ENCODE results near the gene DNAJC17.
A peak's percentile ranks its signal among the peaks of the same experiment; 100 is the strongest.

The DNAJC17 gene, protein sequence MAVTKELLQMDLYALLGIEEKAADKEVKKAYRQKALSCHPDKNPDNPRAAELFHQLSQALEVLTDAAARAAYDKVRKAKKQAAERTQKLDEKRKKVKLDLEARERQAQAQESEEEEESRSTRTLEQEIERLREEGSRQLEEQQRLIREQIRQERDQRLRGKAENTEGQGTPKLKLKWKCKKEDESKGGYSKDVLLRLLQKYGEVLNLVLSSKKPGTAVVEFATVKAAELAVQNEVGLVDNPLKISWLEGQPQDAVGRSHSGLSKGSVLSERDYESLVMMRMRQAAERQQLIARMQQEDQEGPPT

DNA sequence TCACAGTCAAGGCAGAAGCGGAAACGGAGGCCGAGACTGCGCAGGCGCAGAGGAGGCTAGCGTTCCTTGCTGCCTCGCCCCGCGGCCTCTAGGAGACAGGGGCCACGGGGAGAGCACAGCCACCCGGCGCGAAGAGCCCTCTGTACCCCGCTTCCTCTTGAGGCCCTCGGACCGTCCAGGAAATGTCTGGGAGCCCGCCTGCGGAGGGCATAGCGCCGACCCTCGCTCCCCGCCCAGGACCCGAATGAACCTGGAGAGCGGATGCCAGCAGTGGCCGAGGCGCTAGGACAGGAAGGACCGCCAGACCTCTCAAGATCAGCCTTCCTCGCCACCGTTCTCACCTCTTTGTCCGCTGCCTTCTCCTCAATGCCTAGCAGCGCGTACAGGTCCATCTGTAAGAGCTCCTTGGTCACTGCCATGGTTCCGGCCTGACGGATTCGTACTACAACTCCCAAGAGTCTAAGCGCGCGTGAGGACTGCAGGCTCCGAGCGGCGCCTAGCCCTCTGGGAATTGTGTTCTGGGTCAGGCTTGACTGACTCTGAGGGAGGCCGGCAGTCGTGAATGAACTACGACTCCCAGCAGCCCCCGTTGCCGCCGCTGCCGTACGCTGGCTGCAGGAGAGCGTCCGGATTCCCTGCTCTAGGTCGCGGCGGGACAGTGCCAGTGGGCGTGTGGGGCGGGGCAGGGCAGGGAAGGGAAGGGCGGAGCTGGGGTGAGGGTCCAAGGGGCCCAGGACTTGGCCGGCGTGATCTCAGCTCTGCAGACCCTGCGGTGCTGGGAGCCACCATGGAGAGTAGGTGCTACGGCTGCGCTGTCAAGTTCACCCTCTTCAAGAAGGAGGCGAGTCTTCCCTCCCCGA, at the start of gene DNAJC17, which contains the start of gene ZFYVE19:
Gene DNAJC17 (minus strand): TSS at position 446 of the 860 bp plus-strand sequence. CDS start 27 bp downstream, at position 419.
Gene ZFYVE19 (plus strand): TSS at position 62 of the 860 bp plus-strand sequence. CDS start 501 bp downstream, at position 563.
- POLR2A ChIA-PET = interaction anchor here (0.8 kb wide), 1 partner anchor 69 kb away, joined by 3 read pairs; no protein-coding TSS in a partner anchor
- DNase-seq (ENCODE audit: extremely low spot score) = peak; percentile 94
- CTCF ChIA-PET = interaction anchor here (1.1 to 3.2 kb wide), 6 partner anchors 22 to 88 kb away, joined by 3 to 20 read pairs (median 4); no protein-coding TSS in a partner anchor
- TF ChIP-seq, protein P1, sequence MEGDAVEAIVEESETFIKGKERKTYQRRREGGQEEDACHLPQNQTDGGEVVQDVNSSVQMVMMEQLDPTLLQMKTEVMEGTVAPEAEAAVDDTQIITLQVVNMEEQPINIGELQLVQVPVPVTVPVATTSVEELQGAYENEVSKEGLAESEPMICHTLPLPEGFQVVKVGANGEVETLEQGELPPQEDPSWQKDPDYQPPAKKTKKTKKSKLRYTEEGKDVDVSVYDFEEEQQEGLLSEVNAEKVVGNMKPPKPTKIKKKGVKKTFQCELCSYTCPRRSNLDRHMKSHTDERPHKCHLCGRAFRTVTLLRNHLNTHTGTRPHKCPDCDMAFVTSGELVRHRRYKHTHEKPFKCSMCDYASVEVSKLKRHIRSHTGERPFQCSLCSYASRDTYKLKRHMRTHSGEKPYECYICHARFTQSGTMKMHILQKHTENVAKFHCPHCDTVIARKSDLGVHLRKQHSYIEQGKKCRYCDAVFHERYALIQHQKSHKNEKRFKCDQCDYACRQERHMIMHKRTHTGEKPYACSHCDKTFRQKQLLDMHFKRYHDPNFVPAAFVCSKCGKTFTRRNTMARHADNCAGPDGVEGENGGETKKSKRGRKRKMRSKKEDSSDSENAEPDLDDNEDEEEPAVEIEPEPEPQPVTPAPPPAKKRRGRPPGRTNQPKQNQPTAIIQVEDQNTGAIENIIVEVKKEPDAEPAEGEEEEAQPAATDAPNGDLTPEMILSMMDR (IDR thresholded peaks at IDR 0.05; ENCODE audit: control extremely low read depth, extremely low read depth, low read depth, missing control alignments) = no peak

DNA sequence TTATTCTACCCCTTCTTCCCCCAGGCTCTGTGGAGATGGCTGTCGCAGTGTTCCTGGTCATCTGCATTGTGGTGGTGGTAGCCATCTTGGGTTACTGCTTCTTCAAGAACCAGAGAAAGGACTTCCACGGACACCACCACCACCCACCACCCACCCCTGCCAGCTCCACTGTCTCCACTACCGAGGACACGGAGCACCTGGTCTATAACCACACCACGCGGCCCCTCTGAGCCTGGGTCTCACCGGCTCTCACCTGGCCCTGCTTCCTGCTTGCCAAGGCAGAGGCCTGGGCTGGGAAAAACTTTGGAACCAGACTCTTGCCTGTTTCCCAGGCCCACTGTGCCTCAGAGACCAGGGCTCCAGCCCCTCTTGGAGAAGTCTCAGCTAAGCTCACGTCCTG, 49.5 kb upstream of the DNAJC17 start:
- ChIA-PET CTCF (interaction anchor here (0.9 to 4.2 kb wide), 18 partner anchors 24 to 1172 kb away, joined by 3 to 31 read pairs (median 10); partner anchors contain the start of genes DNAJC17, RAD51 and ZFYVE19), POLR2A (interaction anchor here (2.5 kb wide), 1 partner anchor 16 kb away, joined by 7 read pairs; no protein-coding TSS in a partner anchor)
- TF ChIP-seq, protein P1 (IDR thresholded peaks at IDR 0.05; ENCODE audit: control extremely low read depth, extremely low read depth, low read depth, missing control alignments) = no peak
- DNase-seq (ENCODE audit: extremely low spot score) = no peak

DNA sequence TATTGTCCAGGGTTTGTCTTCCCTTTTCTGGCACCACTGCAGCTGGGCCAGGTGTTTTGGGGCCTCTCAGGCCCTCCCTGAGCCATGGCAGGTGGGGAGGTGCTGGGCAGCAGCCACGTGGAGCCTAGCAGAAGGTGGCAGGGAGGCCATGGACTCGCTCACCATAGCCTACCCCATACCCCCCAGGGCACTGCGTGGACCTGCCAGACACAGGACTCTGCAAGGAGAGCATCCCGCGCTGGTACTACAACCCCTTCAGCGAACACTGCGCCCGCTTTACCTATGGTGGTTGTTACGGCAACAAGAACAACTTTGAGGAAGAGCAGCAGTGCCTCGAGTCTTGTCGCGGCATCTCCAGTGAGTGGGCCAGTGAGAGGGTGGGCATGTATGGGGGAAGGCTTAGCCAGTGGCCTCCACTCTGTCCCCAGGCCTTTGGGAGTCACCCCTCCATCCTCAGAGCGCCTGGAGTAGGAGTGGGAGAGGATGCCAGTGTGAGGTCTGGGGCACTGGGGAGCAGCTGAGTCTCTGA, 48.5 kb upstream of the DNAJC17 start:
- TF ChIP-seq, protein P1 (IDR thresholded peaks at IDR 0.05; ENCODE audit: control extremely low read depth, extremely low read depth, low read depth, missing control alignments) = no peak
- POLR2A ChIA-PET = interaction anchor here (2.5 kb wide), 1 partner anchor 17 kb away, joined by 7 read pairs; no protein-coding TSS in a partner anchor
- no peak for DNase-seq (ENCODE audit: extremely low spot score)
- CTCF ChIA-PET = interaction anchor here (0.9 to 4.2 kb wide), 5 partner anchors 28 to 166 kb away, joined by 3 to 31 read pairs (median 3); no protein-coding TSS in a partner anchor

DNA sequence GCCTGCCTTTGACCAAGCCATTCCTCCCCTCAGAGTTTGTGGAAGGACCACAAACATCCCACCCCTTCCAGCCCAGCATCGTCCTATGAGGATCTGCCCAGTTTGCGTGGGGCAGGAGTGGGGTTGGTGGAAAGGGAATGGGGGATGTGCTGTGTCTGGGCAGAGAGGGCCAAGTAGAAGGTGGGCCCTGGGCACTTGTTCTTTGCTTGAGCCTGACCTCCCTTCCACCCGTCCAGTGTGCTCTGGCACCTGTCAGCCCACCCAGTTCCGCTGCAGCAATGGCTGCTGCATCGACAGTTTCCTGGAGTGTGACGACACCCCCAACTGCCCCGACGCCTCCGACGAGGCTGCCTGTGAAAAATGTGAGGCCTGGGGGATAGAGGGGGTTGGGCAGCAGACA, 46.9 kb upstream of the DNAJC17 start:
- ChIA-PET CTCF (interaction anchor here (1.2 to 1.5 kb wide), 2 partner anchors 41 to 68 kb away, joined by 3 read pairs; no protein-coding TSS in a partner anchor), POLR2A (no interaction called here)
- TF ChIP-seq, protein P1 (IDR thresholded peaks at IDR 0.05; ENCODE audit: control extremely low read depth, extremely low read depth, low read depth, missing control alignments) = no peak
- DNase-seq (ENCODE audit: extremely low spot score) = no peak

DNA sequence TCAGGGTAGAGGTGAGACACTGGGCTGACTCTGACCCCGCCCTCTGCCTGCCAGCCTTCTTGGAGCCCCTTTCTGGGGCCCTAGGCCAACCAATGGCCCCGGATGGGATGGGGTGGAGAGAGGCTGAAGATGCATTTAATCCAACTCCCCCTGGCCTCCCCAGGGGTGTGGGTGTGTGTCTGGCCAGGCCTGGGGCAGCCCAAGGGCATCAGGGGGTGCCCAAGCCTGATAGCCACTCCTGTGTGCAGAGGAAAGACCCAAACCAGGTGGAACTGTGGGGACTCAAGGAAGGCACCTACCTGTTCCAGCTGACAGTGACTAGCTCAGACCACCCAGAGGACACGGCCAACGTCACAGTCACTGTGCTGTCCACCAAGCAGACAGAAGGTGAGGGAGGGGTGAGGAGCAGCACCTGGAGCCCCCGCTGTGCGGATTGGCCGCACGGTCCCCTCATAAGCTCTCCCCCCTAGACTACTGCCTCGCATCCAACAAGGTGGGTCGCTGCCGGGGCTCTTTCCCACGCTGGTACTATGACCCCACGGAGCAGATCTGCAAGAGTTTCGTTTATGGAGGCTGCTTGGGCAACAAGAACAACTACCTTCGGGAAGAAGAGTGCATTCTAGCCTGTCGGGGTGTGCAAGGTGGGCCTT, 46.1 kb upstream of the DNAJC17 start:
- TF ChIP-seq, protein P1 (IDR thresholded peaks at IDR 0.05; ENCODE audit: control extremely low read depth, extremely low read depth, low read depth, missing control alignments) = no peak
- ChIA-PET CTCF (no interaction called here), POLR2A (no interaction called here)
- no peak for DNase-seq (ENCODE audit: extremely low spot score)

All from GM10248 (cell line).